Esophagus squamous epithelium (tissue), 5 donors: ENCODE results near the gene EZH2. TPM values are rescaled to one million over a fixed set of nuclear protein-coding genes. Genes with fewer than 3 reads are reported as not detected.

ENCODE experiments used
- DNase-seq: peaks from one replicate; lab custom pipeline; 2025; lab: John Stamatoyannopoulos, UW
- H3K27ac ChIP-seq, 4 donors: fragments of 200-600 bp; sonication (generic); one replicate each; pipeline ENCODE4 v1.5.1; 2016 to 2019; ENCODE audit warnings: mild to moderate bottlenecking in 1 of 4
- H3K27me3 ChIP-seq, 4 donors: fragments of 200-600 bp; sonication (generic); 1 replicate in 3 of 4; 2 replicates in 1 of 4; pipeline versions ENCODE4 v1.5.1 to v1.6.0; 2017 to 2021; ENCODE audit warnings: antibody characterized with exemption in 1 of 4
- H3K36me3 ChIP-seq, 3 donors: fragments of 200-600 bp; sonication (generic); one replicate each; pipeline ENCODE4 v1.5.1; 2016 to 2019
- H3K4me1 ChIP-seq, 3 donors: fragments of 200-600 bp; sonication (generic); one replicate each; pipeline ENCODE4 v1.5.1; 2017 to 2019
- H3K4me3 ChIP-seq, 4 donors: fragments of 200-600 bp; sonication (generic); 1 replicate in 3 of 4; 2 replicates in 1 of 4; pipeline ENCODE4 v1.5.1; 2016 to 2019; ENCODE audit warnings: mild to moderate bottlenecking in 2 of 4, moderate library complexity in 1 of 4
- H3K9me3 ChIP-seq, 3 donors: fragments of 200-600 bp; sonication (generic); one replicate each; pipeline ENCODE4 v1.5.1; 2016 to 2019
- POLR2A ChIP-seq, 4 donors: fragments of 450-650 bp; IDR thresholded peaks; one replicate each; pipeline ENCODE4 v1.6.1; 2017; ENCODE audit warnings: antibody characterized with exemption in 4 of 4, mild to moderate bottlenecking in 4 of 4, moderate library complexity in 3 of 4
- WGBS, 2 donors: methylation state at CpG; one replicate each; pipeline ENCODE4 v1.1.5; 2018; 5-methylcytosine and 5-hydroxymethylcytosine counted together
- intact Hi-C: fragments of 100-400 bp; cut with DNase I; formaldehyde crosslinking; loops from one replicate; pipeline ENCODE4 v1.15.0; 2022
- total RNA-seq, 4 donors: library from RNA; depleted of rRNA; stranded (reverse); fragments of >200 nt; gene quantifications; one replicate each; pipeline ENCODE4 v1.1.0, GENCODE V29; 2016
- TF ChIP-seq, protein P1 (sequence below), 6 experiments: fragments of 450-650 bp in 4 of 6; fragments of 200-600 bp in 2 of 6; sonication (generic) in 2 of 6; IDR thresholded peaks; one replicate each; pipeline ENCODE4 v1.5.1; 2016 to 2019; ENCODE audit warnings: antibody characterized with exemption in 6 of 6, mild to moderate bottlenecking in 4 of 6, moderate library complexity in 4 of 6
- donor health status: DM: yes; HTN: yes; CAD: no.

Gene EZH2
- total RNA-seq, 4 donors from 2014 or later: 6.2 to 22.3 (median 12.7) TPM

GRCh38 chr7:148800677-148801076 is 83.4 kb downstream of the EZH2 start:
- H3K9me3 ChIP-seq: no peaks in the 10 kb centered on the region
- TF ChIP-seq, protein P1, sequence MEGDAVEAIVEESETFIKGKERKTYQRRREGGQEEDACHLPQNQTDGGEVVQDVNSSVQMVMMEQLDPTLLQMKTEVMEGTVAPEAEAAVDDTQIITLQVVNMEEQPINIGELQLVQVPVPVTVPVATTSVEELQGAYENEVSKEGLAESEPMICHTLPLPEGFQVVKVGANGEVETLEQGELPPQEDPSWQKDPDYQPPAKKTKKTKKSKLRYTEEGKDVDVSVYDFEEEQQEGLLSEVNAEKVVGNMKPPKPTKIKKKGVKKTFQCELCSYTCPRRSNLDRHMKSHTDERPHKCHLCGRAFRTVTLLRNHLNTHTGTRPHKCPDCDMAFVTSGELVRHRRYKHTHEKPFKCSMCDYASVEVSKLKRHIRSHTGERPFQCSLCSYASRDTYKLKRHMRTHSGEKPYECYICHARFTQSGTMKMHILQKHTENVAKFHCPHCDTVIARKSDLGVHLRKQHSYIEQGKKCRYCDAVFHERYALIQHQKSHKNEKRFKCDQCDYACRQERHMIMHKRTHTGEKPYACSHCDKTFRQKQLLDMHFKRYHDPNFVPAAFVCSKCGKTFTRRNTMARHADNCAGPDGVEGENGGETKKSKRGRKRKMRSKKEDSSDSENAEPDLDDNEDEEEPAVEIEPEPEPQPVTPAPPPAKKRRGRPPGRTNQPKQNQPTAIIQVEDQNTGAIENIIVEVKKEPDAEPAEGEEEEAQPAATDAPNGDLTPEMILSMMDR (IDR thresholded peaks at IDR 0.05): no peak
- TF ChIP-seq POLR2A (IDR thresholded peaks at IDR 0.05): no peak
- H3K27me3 ChIP-seq: no peaks in the 10 kb centered on the region
- no peaks in the 10 kb centered on the region for H3K4me1 ChIP-seq
- H3K27ac ChIP-seq: no peak overlapping the region
- peaks cover 17 to 79% (median 30%) of the 10 kb centered on the region in 3 donors for H3K36me3 ChIP-seq
- WGBS, 2 donors: 88 to 89% methylated on average over 13 of the region's 13 CpGs
- intact Hi-C loops: no loop called here
- H3K4me3 ChIP-seq: no peak overlapping the region
- DNase-seq: no peak

- no peak for TF ChIP-seq POLR2A (IDR thresholded peaks at IDR 0.05)
- TF ChIP-seq, protein P1 (IDR thresholded peaks at IDR 0.05): no peak
- no peak for DNase-seq
- no peaks in the 10 kb centered on the region for H3K9me3 ChIP-seq
- WGBS, 2 donors: 83 to 86% methylated on average over 6 to 8 of the region's 10 CpGs
- H3K27ac ChIP-seq: no peak overlapping the region
- H3K27me3 ChIP-seq: no peaks in the 10 kb centered on the region
- no peak overlapping the region for H3K4me3 ChIP-seq
- peaks cover 17 to 86% (median 31%) of the 10 kb centered on the region in 3 donors for H3K36me3 ChIP-seq
- no peaks in the 10 kb centered on the region for H3K4me1 ChIP-seq
- intact Hi-C loops: no loop called here
Measured at GRCh38 chr7:148799893-148800555, 84.1 kb downstream of the EZH2 start.

DNA sequence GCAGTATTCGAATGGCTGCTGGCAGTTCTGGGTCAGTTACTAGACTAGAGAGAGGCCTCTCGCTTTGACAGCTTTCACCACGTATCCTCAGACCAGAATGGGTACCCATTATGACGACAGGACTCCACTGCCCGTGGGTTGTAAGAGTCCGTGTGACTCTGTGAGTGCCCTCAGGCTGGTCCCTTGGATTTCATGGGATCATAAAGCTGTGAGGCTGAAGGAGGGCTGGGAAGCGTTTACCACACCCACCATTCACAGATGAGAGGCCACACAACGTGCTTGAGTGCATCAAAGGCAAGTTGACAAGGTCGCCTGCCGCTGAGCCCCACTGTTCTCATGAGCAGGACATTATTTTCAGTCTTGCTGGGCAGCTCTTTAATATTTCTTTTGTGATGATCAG is 87.2 kb downstream of the EZH2 start:
- H3K4me1 ChIP-seq: no peaks in the 10 kb centered on the region
- intact Hi-C loops: no loop called here
- no peaks in the 10 kb centered on the region for H3K9me3 ChIP-seq
- TF ChIP-seq POLR2A (IDR thresholded peaks at IDR 0.05): no peak
- TF ChIP-seq, protein P1 (IDR thresholded peaks at IDR 0.05): no peak
- no peak overlapping the region for H3K4me3 ChIP-seq
- H3K36me3 ChIP-seq: peaks cover 17 to 99% (median 38%) of the 10 kb centered on the region in 3 donors
- DNase-seq: no peak
- no peaks in the 10 kb centered on the region for H3K27me3 ChIP-seq
- H3K27ac ChIP-seq: no peak overlapping the region
- 82 to 88% methylated on average over 3 to 6 of the region's 10 CpGs for WGBS, 2 donors

- Histone ChIP-seq H3K4me1 (no peaks in the 10 kb centered on the region), H3K9me3 (no peaks in the 10 kb centered on the region), H3K27ac (no peak overlapping the region), H3K4me3 (no peak overlapping the region), H3K27me3 (no peaks in the 10 kb centered on the region), H3K36me3 (peaks cover 0 to 99% (median 41%) of the 10 kb centered on the region in 3 donors)
- intact Hi-C loops: no loop called here
- no peak for DNase-seq
- WGBS, 2 donors: 97 to 100% methylated on average over 3 of the region's 3 CpGs
- no peak for TF ChIP-seq POLR2A (IDR thresholded peaks at IDR 0.05)
- TF ChIP-seq, protein P1 (IDR thresholded peaks at IDR 0.05): no peak
Measured at GRCh38 chr7:148794476-148794875, 89.6 kb downstream of the EZH2 start.

DNA sequence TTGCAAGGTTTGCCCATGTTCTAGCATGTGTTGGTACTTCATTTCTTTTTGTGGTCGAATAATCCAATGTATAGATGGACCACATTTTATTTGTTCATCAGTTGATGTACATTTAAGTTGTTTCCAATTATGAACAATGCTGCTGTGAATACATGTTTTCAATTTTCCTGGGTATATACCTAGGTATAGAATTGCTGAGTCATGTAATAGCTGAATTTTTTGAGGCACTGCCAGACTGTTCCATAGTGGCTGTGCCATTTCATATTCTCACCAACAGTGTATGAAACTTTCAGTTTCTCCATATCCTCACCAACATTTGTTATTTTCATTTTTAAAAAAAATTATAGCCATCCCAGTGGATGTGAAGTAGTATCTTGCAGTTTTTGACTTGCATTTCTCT is 90.5 kb downstream of the EZH2 start:
- H3K27ac ChIP-seq: no peak overlapping the region
- no peak overlapping the region for H3K4me3 ChIP-seq
- TF ChIP-seq, protein P1 (IDR thresholded peaks at IDR 0.05): no peak
- TF ChIP-seq POLR2A (IDR thresholded peaks at IDR 0.05): no peak
- H3K27me3 ChIP-seq: no peaks in the 10 kb centered on the region
- DNase-seq: no peak
- WGBS, 2 donors: 100% methylated on average over 1 of the region's 1 CpG
- intact Hi-C loops: no loop called here
- H3K9me3 ChIP-seq: no peaks in the 10 kb centered on the region
- H3K36me3 ChIP-seq: peaks cover 3 to 99% (median 45%) of the 10 kb centered on the region in 3 donors
- H3K4me1 ChIP-seq: no peaks in the 10 kb centered on the region
